Measurements from ENCODE around the gene ZSWIM3. TPM values are rescaled to one million over a fixed set of nuclear protein-coding genes. Genes with fewer than 3 reads are reported as not detected.

Gene ZSWIM3
- total and polyA plus RNA-seq, 2 of the 13 experiments (the other 11 are each of a cell fraction or from before 2014, with no cell fraction given) = 5.2 to 5.8 TPM

GRCh38 chr20:45911486-45912343 lies 54.3 kb downstream of the ZSWIM3 start, which contains the start of gene PLTP (continued):
- TF ChIP-seq, protein P1, sequence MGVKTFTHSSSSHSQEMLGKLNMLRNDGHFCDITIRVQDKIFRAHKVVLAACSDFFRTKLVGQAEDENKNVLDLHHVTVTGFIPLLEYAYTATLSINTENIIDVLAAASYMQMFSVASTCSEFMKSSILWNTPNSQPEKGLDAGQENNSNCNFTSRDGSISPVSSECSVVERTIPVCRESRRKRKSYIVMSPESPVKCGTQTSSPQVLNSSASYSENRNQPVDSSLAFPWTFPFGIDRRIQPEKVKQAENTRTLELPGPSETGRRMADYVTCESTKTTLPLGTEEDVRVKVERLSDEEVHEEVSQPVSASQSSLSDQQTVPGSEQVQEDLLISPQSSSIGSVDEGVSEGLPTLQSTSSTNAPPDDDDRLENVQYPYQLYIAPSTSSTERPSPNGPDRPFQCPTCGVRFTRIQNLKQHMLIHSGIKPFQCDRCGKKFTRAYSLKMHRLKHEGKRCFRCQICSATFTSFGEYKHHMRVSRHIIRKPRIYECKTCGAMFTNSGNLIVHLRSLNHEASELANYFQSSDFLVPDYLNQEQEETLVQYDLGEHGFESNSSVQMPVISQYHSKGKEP (CRISPR knock-in tag; IDR thresholded peaks at IDR 0.05) = no peak
- no peak for TF ChIP-seq MAFG (CRISPR knock-in tag; IDR thresholded peaks at IDR 0.05)
- TF ChIP-seq ZNF205 (CRISPR knock-in tag; IDR thresholded peaks at IDR 0.05) = no peak
- TF ChIP-seq EP300 (IDR thresholded peaks at IDR 0.05; ENCODE audit: low read depth in 2 of 2, low read length in 2 of 2) = no peak
- TF ChIP-seq EP300 (CRISPR knock-in tag; IDR thresholded peaks at IDR 0.05; ENCODE audit: borderline replicate concordance) = no peak
- no peak for TF ChIP-seq ZFP37 (CRISPR knock-in tag; IDR thresholded peaks at IDR 0.05; ENCODE audit: borderline replicate concordance)
- peak; percentile 57 for TF ChIP-seq ZMYM3 (CRISPR knock-in tag; IDR thresholded peaks at IDR 0.05)
- TF ChIP-seq MIXL1 (CRISPR knock-in tag; IDR thresholded peaks at IDR 0.05) = no peak
- TF ChIP-seq CEBPG (CRISPR knock-in tag; IDR thresholded peaks at IDR 0.05) = no peak
- peak; percentile 67 for TF ChIP-seq SALL1 (CRISPR knock-in tag; IDR thresholded peaks at IDR 0.05)
- TF ChIP-seq NR1H2 (CRISPR knock-in tag; IDR thresholded peaks at IDR 0.05; ENCODE audit: borderline replicate concordance, low read depth) = no peak
- no peak for TF ChIP-seq KLF13 (CRISPR knock-in tag; IDR thresholded peaks at IDR 0.05)
- TF ChIP-seq RBM22 (optimal IDR thresholded peaks at IDR 0.05; ENCODE audit: low read length) = no peak
- TF ChIP-seq PRPF4 (IDR thresholded peaks at IDR 0.05; ENCODE audit: low read depth, low read length, poor library complexity, severe bottlenecking) = no peak
- TF ChIP-seq, protein P2, sequence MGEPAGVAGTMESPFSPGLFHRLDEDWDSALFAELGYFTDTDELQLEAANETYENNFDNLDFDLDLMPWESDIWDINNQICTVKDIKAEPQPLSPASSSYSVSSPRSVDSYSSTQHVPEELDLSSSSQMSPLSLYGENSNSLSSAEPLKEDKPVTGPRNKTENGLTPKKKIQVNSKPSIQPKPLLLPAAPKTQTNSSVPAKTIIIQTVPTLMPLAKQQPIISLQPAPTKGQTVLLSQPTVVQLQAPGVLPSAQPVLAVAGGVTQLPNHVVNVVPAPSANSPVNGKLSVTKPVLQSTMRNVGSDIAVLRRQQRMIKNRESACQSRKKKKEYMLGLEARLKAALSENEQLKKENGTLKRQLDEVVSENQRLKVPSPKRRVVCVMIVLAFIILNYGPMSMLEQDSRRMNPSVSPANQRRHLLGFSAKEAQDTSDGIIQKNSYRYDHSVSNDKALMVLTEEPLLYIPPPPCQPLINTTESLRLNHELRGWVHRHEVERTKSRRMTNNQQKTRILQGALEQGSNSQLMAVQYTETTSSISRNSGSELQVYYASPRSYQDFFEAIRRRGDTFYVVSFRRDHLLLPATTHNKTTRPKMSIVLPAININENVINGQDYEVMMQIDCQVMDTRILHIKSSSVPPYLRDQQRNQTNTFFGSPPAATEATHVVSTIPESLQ (CRISPR knock-in tag; conservative IDR thresholded peaks at IDR 0.05) = no peak
- TF ChIP-seq EED (CRISPR knock-in tag; IDR thresholded peaks at IDR 0.05) = no peak
- no peak for TF ChIP-seq NCOA2 (CRISPR knock-in tag; IDR thresholded peaks at IDR 0.05)
- no peak for TF ChIP-seq CBX5 (CRISPR knock-in tag; IDR thresholded peaks at IDR 0.05; ENCODE audit: borderline replicate concordance)
- peak; percentile 80 for TF ChIP-seq MEIS1 (CRISPR knock-in tag; IDR thresholded peaks at IDR 0.05; ENCODE audit: borderline replicate concordance)
- TF ChIP-seq, protein P3, sequence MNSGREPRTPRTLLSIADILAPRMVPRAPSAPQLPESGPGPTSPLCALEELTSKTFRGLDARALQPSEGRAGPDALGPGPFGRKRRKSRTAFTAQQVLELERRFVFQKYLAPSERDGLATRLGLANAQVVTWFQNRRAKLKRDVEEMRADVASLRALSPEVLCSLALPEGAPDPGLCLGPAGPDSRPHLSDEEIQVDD (CRISPR knock-in tag; IDR thresholded peaks at IDR 0.05; ENCODE audit: borderline replicate concordance) = no peak
- no peak for TF ChIP-seq MXD4 (CRISPR knock-in tag; IDR thresholded peaks at IDR 0.05)
- no peak for TF ChIP-seq ZNF816 (CRISPR knock-in tag; IDR thresholded peaks at IDR 0.05; ENCODE audit: borderline replicate concordance)
- no peak; the same call in 1 of the 2 replicates for TF ChIP-seq ZNF124 (CRISPR knock-in tag; IDR thresholded peaks at IDR 0.05)
- no peak for TF ChIP-seq ZNF468 (CRISPR knock-in tag; IDR thresholded peaks at IDR 0.05)
- TF ChIP-seq NR2F1 (CRISPR knock-in tag; IDR thresholded peaks at IDR 0.05) = no peak
- no peak for TF ChIP-seq ZNF639 (CRISPR knock-in tag; conservative IDR thresholded peaks at IDR 0.05)

Measured in HepG2 (cell line).